NCI-H146 treated with DMSO at 0.1 percent for 48 hours (cell line): Measurements from ENCODE around the gene MATR3.
A peak's percentile ranks its signal among the peaks of the same experiment; 100 is the strongest.

Experiments
- DNase-seq: peaks from one replicate; lab custom pipeline; 2025; ENCODE audit not compliant: unreplicated experiment; lab: John Stamatoyannopoulos, UW

Gene MATR3

DNA sequence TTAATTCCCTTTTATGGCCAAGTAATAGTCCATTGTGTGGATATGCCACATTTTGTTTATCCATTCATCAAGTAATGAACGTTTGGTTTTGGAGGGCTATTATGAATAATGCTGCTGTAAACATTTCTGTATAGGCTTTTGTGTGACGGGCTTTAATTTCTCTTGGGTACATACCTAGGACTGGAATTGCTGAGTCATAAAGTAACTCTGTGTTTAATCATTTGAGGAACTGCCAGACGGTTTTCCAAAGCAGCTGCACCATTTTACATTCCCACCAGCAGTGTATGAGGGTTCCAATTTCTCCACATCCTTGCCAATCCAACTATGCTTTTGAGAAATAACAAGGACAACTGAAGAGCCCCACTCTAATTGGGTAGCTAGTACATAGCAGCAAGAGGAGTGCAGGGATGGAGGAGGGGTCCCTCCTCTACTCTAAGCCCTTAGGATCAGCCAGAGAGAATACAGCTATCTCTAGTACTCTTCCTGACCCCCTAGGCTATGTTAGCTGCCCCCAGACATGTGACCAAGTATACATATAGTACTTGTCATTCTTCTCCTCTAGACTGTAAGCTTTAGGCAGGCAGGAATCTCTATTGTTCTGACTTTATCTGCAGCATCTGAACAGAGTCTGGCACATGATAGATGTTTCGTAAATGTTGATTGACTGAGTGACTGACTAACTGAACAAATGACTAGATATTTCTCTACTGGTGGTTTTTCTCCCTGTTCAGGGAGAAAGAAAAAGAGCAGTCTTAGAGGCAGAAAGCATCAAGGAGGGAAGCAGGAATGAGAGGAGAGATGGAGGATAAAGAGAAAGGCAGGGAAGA, 22.1 kb upstream of the MATR3 start:
- no peak for DNase-seq

GRCh38 chr5:139272471-139273321, 20.8 kb upstream of the MATR3 start:
- peak; percentile 5 for DNase-seq

GRCh38 chr5:139273322-139273571, 20.3 kb upstream of the MATR3 start:
- peak; percentile 17 for DNase-seq

DNA sequence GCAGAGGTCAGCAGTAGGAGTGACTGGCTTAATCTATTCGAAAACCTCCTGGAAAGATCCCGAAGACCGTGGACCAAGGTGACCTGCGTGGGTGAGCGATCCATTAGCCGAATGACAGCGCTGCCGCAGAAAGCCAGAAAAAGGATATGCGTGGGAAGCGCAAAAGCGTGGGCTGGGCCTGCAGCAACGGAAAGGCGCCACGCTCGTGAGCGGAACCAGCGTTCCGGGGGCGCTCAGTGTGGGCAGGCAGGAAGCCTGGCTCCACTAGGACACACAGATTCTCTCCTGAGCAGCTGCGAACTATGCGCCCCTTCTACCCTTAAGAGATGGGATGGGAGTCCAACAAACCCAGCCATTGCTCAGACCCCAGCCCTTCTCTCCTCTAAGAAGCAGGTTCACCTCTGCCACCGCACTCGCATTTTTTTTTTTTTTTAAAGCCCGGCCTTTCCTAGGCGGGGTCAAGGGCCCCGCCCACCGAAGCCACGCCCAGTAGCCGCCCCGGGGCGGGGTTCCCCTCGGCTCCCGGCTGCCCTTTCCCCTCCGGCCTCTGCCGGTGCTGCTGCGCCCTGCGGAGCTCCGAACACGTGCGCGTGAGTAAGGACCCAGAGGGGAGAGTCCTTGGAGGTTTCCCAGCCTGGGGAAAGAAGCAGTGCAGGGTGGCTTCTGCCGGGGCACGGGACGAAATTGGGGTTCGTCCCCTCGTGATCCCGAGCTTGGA, 19.8 kb upstream of the MATR3 start:
- peak; percentile 56 for DNase-seq

DNA sequence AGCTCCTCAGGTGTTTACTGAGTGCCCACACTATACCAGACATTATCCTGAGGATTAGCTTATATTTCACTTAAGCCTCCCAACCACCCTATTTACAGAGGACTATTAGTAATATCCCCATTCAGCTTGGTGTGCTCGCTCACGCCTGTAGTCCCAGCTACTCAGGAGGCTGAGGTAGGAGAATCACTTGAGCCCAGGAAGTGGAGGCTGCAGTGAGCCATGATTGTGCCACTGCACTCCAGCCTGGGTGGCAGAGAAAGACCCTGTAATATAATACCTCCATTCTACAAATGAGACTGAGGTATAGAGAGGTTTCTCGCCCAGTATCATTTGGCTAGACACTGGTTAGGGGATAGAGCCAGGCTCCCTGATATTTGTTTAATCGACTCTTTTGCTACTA, 18.0 kb upstream of the MATR3 start:
- no peak for DNase-seq

- no peak for DNase-seq
Measured at GRCh38 chr5:139275956-139276355, 17.6 kb upstream of the MATR3 start.

DNA sequence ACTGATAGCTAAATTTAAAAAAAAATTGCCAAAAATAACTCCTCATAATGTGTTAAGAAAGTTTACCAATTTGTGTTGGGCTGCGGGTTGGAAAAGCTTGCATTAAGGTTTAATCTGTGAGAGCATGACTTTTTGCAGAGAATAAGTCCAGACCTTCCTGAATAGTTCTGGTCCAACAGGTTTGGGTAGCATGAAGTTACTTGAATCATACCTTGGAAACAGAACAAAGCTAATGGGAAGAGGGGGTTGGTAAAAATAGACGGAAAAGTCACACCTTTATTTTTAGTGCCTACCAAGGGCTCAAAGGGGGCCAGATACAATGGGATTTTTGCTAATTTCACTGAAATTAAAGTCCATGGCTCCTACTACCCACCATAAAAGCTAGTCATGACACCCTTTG, 17.1 kb upstream of the MATR3 start:
- no peak for DNase-seq

GRCh38 chr5:139277171-139277570, 16.4 kb upstream of the MATR3 start:
- no peak for DNase-seq

GRCh38 chr5:139278540-139279274, 14.8 kb upstream of the MATR3 start:
- no peak for DNase-seq

- no peak for DNase-seq
Measured at GRCh38 chr5:139282197-139282557, 11.4 kb upstream of the MATR3 start.

GRCh38 chr5:139283252-139284166, 10.0 kb upstream of the MATR3 start:
- no peak for DNase-seq

- DNase-seq, result no peak
Measured at GRCh38 chr5:139284295-139284694, 9.2 kb upstream of the MATR3 start.

GRCh38 chr5:139285651-139286392, 7.7 kb upstream of the MATR3 start:
- no peak for DNase-seq

- no peak for DNase-seq
Measured at GRCh38 chr5:139287890-139288635, 5.5 kb upstream of the MATR3 start.

GRCh38 chr5:139291051-139291450, 2.5 kb upstream of the MATR3 start:
- no peak for DNase-seq

DNA sequence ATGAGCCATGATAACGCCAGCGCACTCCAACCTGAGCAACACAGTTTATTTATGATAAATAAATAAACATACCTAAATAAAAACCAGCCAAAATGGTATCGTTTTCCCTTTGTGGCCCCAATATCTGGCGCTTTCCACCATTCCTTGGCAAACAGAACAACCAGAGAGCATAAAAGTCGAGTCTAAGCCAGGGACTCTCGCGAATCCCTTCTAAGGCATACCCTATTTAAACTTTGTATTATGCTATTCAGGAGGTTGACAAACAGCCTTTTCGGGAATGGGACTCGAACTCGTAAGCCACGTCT, 386 bp upstream of the MATR3 start:
- DNase-seq, result no peak

- DNase-seq, result peak; percentile 24
Measured at GRCh38 chr5:139294374-139295165, 1.0 kb downstream of the MATR3 start.

DNA sequence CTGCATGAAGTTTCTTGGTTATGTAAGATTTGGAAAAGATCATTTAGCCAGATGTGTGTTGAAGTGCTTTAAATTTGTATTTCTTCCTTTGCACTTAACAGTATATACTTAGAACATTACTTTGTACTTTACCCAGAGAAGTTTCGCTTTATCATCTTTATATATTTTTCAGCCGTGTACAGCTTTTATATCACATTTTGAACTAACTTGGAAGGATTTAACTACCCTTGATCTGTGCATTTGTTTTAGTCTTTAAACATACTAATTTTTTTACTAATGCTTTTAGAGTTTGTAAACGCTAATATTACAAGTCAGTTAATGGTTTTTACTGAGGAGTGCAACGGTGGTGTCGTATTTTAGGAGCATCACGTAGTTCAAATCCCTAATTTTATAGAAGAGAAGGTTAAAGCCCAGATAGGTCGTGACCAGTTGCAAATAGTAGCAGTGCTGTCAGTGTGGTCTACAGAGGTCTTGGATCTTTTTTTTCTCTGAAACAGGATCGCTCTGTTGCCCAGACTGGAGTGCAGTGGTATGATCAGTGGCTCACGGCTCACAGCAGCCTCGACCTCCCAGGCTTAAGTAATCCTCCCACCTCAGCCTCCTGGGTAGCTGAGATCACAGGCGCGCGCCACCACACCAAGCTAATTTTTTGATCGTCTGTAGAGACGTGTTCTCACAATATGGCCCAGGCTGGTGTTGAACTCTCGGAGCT, 2.0 kb downstream of the MATR3 start:
- DNase-seq, result no peak
